Left renal cortex interstitium (tissue), 4 donors: ENCODE measurements around the gene PGPEP1. TPM values are rescaled to one million over a fixed set of nuclear protein-coding genes. Genes with fewer than 3 reads are reported as not detected.

Experiments
- DNase-seq, 4 donors: peaks; one replicate each; pipeline ENCODE4 v3.0.0-alpha.2; 2013; ENCODE audit warnings: low read depth in 4 of 4, low spot score in 2 of 4, missing footprints in 1 of 4
- polyA plus RNA-seq, 4 donors: library from polyadenylated mRNA; unstranded; fragments of 120-200 nt; gene quantifications; one replicate each; pipeline ENCODE4 v1.2.1, GENCODE V29; 2013; ENCODE audit not compliant: insufficient read length in 4 of 4

The PGPEP1 gene, protein sequence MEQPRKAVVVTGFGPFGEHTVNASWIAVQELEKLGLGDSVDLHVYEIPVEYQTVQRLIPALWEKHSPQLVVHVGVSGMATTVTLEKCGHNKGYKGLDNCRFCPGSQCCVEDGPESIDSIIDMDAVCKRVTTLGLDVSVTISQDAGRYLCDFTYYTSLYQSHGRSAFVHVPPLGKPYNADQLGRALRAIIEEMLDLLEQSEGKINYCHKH
- 10 to 100 TPM; 21.2 to 31.5 (median 26.5) TPM for polyA plus RNA-seq

GRCh38 chr19:18340190-18340989 is at the start of gene PGPEP1:
Gene PGPEP1, plus strand, starts transcription at chr19:18340598. Its CDS starts 84 bp downstream, at chr19:18340682.
- no peak for DNase-seq

GRCh38 chr19:18291019-18291524 is 49.3 kb upstream of the PGPEP1 start:
- no peak for DNase-seq

DNA sequence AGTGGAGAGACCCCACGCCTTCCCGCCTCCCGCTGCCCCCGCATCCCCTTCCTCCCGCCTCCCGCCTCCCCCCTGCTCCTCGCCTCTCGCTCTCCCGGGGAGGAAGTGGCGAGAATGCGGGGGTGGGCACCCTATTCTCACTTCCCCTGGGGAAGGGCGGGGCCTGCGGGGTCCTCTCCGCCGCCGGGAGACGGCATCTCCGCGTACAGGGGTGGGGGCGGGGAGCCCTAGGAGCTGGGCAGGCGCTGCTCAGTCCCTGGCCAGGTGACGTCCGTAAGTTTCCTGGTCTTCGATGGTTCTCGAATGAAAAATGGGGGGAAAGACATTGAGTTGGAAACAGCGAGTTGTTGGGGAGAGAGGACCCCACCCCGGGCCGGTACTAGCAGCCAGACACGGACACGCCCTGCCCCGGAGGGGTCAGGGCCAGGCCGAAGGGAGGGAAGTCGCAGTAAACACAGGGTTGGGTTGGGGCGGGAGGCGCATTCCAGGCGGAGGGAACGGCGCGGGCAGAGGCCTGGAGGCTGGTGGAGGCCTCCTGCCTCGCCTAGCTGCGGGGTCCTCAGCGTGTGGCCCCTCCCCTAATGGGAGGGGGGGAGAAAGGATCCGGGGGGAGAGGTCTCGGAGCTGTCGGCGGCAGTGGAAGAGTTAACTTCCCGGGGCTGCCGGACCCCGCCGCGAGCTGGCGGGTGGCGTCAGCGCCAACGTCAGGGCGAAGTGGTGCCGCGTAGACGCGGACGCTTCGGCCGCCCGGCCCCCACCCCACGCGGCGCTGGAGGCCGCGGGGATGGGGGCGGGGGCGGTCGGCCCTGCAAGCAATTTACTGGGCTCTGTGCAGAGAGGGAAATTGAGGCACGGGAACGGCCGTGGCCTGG is 48.6 kb upstream of the PGPEP1 start:
- DNase-seq, result peak in 2 of 4 donors; percentile 83 to 85

DNA sequence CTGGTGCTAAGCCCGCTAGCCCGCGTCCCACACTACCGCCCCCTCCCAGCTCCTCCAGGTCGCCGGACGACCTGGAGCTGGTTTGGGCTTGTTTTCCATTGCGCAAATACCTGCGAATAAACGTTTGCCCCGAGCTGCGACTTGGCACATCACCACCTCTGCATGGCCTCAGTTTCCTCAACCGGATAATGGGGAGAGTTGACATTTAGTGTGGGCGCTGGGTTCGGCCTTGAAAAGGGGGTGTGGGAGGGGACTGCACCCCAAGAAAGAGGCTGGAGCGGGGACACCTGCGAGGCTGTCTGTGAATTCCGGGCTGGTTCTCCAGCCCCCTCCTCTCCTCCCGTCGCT is 48.0 kb upstream of the PGPEP1 start:
- no peak for DNase-seq

DNA sequence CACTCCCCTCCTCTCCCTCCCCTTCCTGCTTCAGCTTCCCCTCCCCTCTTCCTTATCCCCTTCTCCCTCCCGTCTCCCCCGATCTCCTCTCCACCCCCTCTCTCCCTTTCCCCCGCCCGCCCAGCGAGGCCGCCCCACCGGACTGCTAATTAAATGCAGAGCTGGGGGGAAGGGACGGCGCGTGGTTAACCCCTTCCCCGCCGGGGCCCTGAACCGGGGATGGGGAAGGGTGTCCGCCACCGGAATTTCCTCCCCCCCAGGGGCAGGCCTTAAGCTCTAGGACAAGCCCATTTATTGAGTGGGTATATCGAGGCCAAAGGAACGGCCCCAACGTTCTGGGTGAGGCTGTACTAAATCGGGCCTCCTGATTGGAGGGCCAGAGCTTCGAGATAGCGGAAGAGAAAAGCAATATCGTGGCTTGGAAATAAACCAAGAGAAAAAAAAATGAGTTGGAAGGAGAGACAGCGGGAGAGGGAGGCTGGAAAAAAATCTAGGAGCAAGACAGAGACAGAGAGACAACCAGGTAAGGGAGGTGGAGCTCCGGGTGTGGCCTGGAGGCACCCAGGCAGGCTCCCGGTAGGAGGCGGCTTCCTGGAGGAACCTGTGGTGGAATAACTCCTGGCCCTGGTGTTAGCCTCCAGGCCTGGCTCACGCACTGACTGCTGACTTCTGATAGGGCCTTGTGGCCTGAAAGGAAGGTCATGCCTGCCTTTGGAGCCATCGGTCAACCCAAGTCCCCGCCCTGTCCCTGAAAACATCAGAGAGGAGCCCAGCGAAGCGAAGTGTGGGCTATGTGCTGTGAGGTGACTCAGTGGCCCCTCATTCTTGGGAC is 47.4 kb upstream of the PGPEP1 start:
- peak in 2 of 4 donors; percentile 73 to 74 for DNase-seq

DNA sequence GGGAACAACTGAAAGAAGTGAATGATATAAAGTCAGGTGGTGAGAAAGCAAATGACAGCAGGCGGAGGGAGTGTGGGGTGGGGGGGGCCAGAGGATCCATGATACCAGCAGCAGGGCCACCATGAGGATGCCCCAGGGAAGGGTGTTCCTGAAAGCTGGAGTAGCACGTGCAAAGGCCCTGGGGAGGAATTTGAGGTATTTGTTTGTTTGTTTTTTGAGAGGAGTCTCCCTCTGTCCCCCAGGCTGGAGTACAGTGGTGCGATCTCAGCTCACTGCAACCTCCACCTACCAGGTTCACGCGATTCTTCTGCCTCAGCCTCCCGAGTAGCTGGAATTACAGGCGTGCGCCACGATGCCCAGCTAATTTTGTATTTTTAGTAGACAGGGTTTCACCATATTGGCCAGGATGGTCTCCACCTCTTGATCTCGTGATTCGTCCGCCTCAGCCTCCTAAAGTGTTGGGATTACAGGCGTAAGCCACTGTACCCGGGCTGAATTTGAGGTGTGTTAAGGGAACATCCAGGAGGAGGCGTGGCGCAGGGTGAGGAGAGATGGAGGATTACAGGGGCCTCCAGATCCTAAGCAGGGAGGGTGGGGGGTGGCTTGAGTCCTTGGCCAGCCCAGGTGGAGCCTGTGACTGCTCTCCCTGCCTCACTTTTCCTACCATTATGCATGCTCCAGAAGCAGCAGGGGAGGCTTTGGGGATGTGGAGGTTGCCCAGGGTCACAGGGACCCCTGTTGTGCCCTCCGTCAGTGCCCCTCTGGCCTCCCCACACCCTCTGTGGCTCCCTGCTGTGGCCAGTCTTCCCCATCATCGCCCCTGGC is 46.5 kb upstream of the PGPEP1 start:
- no peak for DNase-seq

GRCh38 chr19:18294467-18294864 is 45.9 kb upstream of the PGPEP1 start:
- no peak for DNase-seq

DNA sequence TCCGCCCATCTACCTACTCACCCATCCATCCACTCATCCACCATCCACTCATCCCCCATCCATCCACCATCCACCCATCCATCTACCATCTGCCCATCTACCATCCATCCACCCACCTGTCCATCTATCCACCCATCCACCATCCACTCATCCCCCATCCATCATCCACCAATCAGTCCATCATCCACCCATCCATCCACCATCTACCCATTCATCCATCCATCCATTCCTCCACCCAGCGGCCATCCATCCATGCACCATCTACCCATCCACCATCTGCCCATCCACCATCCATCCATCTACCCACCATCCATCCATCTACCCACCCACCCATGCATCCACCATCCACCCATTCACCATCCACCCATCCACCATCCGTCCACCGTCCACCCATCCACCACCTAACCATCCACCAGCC is 45.4 kb upstream of the PGPEP1 start:
- no peak for DNase-seq

GRCh38 chr19:18297308-18297707 is 43.1 kb upstream of the PGPEP1 start:
- DNase-seq, result no peak

DNA sequence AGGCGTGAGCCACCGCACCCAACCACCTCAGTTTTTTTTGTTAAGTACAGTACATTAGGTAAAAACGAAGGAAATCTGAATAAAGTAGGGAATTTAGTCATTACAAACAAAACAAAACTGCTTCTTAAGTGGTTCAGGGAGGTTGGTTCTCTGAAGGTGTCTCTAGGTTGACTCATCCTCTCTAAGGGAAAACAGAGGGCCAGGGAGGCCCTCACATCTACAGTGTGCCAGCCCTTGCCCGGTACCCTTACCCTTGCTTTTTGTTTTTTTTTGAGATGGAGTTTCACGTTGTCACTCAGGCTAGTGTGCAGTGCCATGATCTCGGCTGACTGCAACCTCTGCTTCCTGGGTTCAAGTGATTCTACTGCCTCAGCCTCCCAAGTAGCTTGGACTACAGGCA is 41.8 kb upstream of the PGPEP1 start:
- DNase-seq, result no peak

DNA sequence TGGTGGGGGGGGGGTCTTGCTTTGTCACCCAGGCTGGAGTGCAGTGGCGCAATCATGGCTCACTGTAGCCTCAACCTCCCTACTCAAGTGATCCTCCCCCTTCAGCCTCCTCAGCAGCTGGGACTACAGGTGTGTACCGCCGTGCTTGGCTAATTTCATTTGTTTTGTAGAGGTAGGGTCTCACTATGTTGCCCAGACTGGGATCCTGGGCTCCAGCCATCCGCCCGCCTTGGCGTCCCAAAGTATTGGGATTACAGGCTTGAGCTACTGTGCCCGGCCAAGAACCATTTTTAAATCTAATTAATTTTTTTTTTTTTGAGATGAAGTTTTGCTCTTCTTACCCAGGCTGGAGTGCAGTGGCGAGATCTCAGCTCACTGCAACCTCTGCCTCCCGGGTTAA is 40.7 kb upstream of the PGPEP1 start:
- no peak for DNase-seq

DNA sequence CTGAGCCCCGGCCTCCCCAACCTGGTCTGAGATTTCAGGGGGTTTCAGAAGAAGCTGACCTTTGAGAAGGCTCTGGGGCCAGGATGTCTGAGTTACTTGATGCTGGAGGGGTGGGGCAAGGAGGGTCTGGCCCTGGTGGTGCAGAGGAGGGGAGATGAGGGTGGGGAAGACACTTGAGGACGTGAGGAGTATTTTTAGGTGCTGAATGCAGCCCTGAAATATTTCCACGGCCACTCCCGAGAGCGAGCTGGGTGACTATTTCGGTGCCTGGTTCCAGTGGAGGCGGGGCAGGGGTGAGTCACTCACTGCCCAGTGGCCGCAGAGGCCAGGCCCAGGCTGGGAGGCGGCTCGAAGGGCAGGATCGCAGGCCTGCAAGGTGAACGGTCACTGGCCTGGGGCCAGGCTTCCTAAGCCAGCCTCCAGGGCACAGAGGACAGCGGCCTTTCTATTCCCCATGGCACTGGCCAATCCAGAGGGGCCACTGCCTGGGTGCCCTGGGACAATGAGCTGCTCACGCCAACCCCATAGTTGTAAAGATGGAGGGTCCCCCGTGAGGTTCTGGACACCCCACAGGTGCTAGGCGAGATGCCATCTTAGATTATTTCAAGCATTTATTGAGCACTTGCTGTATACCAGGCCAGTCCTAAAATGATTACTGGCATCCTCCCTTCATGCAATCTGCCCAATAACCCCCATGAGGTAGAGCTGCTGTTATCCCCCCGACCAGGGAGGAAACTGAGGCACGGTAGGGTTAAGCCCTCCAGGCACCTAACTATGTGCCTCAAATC is 39.3 kb upstream of the PGPEP1 start:
- DNase-seq, result no peak

DNA sequence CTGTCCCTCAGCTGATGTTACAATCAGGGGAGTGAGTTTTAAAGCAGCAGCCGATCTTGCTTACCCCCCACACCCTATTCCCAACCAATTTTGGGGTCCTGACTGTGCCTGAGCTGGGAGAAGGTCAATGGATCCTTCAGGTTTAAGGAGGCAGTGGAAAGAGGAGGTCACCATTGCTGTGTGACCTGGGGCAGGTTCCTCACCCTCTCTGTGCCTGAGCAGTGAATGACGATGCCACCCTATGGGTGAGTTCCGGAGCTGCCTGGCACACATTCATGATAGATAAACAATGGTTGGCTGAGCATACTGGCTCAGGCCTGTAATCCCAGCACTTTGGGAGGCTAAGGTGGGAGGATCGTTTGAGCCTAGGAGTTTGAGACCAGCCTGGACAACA is 38.7 kb upstream of the PGPEP1 start:
- DNase-seq, result no peak

GRCh38 chr19:18304208-18304457 is 36.3 kb upstream of the PGPEP1 start:
- no peak for DNase-seq

- peak in 3 of 4 donors; percentile 63 to 72 (median 68) for DNase-seq
Observed at GRCh38 chr19:18304458-18305310, 35.7 kb upstream of the PGPEP1 start.

DNA sequence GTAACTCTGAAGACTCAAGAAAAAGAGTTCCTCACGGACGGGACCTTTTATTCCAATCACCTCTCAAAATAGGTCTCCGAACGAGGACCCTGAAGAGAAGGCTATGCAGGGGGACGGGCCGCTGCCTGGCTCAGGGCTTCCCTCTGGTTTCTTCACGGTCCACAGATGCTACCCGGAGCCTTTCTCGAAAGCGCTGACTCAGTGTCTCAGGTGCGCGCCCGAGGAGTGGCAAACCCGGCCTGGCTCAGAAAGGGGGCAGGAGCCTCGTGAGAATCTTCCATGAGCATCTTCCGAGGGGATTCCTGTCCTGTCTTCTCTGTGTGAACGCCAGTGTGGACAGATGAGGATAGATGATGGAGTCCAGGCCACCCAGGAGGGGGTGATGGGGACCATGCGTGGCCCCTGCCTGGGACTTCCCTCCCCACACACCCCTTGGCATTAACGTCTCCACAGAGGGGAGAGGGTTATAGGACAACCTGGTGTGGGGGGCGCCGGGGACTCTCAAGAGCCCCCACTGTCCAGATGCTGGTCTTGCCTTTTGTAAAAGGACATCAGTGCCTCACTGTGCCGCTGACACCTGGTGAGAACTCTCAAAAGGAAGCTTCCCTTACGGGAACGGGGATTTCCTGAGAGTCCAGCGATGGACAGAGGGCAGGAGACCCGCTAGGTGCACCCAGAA is 34.0 kb upstream of the PGPEP1 start:
- DNase-seq, result no peak

DNA sequence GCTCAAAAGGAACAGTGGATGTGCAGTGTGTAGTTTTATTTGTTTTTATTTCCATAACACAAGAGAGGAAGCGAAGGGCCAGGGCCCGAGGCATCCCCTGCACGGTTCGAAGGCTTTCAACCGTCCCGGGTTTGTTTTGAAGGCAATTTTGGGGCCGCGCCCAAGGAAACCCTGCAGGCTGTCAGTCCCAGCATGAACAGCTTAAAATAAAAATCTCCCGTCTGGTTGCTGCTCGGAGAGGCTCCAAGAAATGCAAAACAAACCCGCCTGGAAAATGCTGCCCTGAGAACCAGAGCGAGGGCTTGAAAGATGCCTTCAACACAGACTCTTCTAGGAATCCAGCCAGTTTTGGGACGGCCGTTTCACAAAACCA is 33.5 kb upstream of the PGPEP1 start:
- no peak for DNase-seq
